GM19397 (cell line): ENCODE data around the gene RBBP8NL.

Experiments used
- ATAC-seq: cut with Tn5 transposase; IDR thresholded peaks from one replicate; pipeline ENCODE4 v1.9.1; 2021; ENCODE audit warnings: mild to moderate bottlenecking, moderate library complexity; ENCODE audit not compliant: unreplicated experiment

The RBBP8NL gene

DNA sequence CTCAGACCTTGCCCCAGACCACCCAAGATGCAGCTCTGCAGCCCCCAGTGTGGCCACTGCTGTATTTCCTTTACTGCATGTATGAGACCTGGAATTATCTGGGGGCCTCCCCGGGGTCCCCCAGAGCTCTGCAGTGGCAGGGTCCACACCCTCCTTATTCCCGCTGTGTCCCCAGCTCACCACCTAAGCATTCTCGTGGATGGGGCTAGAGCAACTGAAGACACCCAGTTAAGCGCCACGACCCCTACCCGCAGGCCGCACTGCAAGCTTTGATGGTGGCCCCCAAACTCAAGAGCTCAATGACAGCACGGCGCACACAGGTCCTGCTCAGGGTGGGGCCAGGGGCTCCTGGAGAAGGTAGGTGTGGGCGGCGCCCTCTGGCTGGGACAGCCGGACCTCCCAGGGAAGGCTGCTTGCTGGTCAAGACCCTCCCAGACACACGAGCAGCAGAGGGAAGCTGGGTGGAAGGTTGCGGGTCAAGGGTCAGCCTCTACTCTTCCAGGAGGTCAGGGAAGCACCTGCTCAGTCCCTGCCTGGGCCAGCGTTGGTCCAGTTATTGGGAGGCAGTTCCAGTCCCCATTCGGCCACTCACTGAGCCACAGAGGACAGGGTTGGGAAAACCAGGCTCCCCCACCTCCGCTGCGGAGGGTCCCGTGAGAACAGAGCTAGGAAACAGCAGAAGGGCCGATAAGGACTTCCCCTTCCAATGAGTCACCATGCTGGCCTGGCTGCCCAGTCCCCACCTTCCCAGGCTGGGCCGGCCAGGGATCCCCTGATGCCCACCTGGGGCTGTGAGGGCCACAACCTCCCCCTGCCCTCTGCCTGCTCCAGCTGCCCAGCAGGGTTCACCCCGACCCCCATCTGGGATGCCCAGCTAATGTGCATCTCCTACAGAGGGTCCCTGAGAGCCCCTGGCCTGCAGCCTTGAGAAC is 63.2 kb downstream of the RBBP8NL start:
- no peak for ATAC-seq

DNA sequence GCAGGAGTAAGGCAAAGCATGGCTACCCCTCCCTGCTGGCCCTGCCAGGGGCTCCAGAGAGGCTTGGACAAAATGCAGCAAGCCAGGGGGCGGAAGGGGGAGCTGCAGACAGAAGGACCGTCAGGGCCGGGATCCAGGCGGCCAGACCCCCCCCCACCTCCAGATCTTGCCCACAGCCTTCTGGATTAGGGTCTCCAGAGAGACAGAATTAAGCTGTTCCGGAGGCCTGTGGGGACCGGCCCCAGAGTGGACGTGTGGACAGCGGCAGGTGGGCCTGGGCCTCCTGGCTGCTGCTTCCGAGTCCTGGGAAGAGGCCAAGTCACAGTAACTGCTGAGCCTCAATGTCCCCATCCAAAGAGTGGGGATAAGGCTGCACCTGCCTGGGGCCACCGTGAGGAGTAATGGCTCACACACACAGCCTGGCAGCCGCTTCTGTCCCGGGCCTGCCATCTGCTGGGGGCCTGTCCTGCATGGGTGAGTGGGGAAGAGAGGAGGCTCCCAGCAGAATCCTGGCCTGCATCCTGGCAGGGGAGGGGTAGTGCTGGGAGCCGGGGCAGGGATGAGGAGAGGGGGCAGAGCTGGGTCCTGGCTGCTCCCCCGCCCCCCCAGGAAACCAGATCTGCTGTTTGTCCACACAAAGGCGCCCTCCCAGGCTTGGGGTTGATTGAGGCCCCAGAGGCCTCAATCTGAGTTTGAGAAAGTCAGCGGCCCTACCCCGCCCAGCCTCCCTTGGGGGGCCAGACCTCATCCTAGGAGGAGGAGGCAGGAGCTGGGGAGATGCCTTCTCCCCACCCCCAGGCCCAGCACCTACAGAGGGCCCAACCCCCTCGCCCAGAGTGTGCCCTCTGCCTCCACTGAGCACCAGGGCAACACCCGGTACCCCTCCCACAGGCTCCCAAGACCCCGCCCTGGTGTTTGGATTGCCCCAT is 64.1 kb downstream of the RBBP8NL start:
- ATAC-seq, result no peak

DNA sequence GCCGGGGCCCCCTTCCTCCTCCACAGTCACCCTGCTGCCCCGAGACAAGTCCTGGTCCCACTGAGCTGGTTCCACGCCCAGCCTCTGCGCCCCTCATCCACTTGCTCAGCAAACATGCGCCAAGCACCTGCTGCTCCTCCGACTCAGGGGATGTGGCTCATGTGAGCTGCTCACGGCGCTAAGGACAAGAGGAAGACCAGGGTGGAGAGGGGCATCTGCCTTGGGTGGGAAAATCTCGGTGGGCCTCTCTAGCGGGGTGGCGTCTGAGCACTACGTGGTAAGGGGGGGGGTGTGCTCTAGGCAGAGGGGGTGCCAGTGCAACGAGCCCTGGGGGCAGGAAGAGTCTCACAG is 64.8 kb downstream of the RBBP8NL start:
- no peak for ATAC-seq

DNA sequence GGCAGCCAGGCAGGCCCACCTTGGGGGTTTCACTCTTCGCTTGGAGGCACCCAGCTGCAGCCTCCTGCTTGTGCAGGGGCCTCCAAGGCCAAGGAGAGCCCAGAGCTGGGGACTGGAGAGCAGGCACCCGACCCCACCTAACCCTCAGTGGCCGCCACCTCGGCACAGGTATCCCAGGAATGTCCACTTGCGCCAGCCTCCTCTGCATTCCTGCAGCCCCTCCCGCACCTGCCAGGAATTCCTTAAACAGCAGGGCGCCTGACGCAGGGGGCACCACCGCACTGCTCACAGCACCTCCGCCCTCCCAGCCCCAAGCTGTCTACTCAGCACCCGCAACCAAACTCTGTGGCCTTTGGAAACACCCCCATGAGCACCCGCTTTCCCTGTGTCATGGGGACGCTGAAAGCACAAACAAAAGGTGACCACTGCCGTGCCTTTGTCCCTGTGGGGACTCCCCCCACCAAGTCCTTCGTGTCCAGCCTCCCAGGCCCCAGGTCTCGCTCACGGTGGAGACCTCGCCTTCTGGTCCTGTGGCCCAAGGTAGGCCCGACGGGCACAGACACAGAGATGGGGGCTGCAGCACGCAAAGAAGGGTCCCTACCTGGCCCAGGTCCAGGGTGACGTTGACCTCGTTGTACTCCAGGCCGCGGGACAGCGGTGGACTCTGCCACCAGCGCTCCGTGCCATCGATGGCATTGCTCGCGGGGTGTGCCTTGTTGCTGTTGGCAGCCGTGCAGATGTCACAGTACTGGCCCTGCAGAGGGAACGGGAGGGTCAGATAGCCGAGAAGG is 65.3 kb downstream of the RBBP8NL start:
- no peak for ATAC-seq

DNA sequence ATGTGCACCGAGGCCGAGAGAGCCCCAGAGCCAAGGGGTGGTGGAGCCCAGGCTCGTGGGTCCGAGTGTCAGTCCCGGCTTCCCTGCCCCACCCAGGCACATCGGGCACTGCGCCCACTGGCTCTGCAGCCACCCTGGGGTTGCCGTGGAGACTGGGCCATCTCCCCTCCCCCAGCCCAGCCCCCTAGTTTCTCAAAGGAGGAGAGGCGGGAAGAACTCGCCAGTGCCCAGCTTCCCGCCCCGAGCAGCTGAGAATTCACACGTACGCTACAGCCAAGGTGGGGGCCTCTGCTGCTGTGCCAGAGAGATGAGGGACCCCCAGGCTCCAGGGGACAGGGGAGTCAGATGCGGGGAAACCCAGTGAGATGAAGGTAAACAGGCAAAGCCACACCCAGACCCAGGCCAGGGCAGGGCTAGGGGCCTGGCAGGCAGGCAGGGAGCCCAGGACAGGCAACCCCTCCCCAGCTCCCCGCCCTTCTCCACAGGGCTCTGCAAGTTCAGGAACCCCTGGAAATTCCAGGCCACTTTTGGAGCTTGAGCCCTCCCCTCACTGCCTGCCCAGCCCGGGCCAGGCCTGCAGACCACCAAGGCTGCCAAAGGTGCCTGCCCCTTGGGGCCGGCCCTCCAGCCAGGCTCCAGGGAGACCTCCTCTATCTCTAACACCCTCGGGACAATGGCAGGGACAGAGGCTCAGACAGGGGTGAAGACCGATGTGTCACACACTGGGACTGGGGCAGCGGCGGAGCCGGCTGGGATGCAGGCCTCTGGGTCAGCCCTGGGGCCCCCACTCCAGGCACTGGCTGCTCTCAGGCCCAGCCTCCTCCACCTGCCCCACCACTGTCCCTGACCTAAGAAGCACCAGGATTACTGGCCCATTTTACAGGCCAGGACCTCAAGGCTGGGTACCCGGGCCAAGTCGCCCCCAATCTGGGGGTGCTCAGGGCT is 66.2 kb downstream of the RBBP8NL start:
- no peak for ATAC-seq
